HG03520 (cell line): ENCODE measurements around the gene USP11.

Source experiments
- ATAC-seq: cut with Tn5 transposase; IDR thresholded peaks from one replicate; pipeline ENCODE4 v1.9.1; 2021; ENCODE audit warnings: mild to moderate bottlenecking, moderate library complexity; ENCODE audit not compliant: unreplicated experiment

The USP11 gene

GRCh38 chrX:47202877-47203276, 29.9 kb upstream of the USP11 start:
- no peak for ATAC-seq

- no peak for ATAC-seq
These were observed 27.8 kb upstream of the USP11 start for GRCh38 chrX:47204970-47205369.

- no peak for ATAC-seq
These were observed 26.5 kb upstream of the USP11 start for GRCh38 chrX:47206316-47206715.

GRCh38 chrX:47208108-47208507, 24.7 kb upstream of the USP11 start:
- ATAC-seq, result no peak

GRCh38 chrX:47209508-47210238, 23.1 kb upstream of the USP11 start:
- no peak for ATAC-seq

- ATAC-seq, result no peak
These were observed 22.0 kb upstream of the USP11 start for GRCh38 chrX:47210661-47211425.

GRCh38 chrX:47212381-47213293, 20.2 kb upstream of the USP11 start:
- ATAC-seq, result no peak

- ATAC-seq, result no peak
These were observed 18.3 kb upstream of the USP11 start for GRCh38 chrX:47214435-47215077.

- no peak for ATAC-seq
These were observed 17.4 kb upstream of the USP11 start for GRCh38 chrX:47215291-47215900.

- no peak for ATAC-seq
These were observed 16.4 kb upstream of the USP11 start for GRCh38 chrX:47216393-47216925.

- ATAC-seq, result no peak
These were observed 15.5 kb upstream of the USP11 start for GRCh38 chrX:47217121-47217851.

- ATAC-seq, result peak; percentile 86
These were observed 14.9 kb upstream of the USP11 start for GRCh38 chrX:47217852-47218279.

GRCh38 chrX:47218280-47218919, 14.4 kb upstream of the USP11 start, which contains the start of gene CDK16:
Gene CDK16, plus strand, starts transcription at chrX:47218681. Its CDS starts 4,877 bp downstream, at chrX:47223558.
- peak; percentile 24 for ATAC-seq

- ATAC-seq, result no peak
These were observed 13.6 kb upstream of the USP11 start for GRCh38 chrX:47218920-47219815.

- ATAC-seq, result no peak
These were observed 11.1 kb upstream of the USP11 start for GRCh38 chrX:47221756-47222155.

GRCh38 chrX:47222751-47223350, 10.0 kb upstream of the USP11 start:
- ATAC-seq, result no peak

GRCh38 chrX:47223476-47224250, 9.1 kb upstream of the USP11 start:
- no peak for ATAC-seq
